DMS79 (cell line): Measurements from ENCODE around the gene ASB12.

Experiments
- DNase-seq: peaks from one replicate; lab custom pipeline; 2025; lab: John Stamatoyannopoulos, UW

The ASB12 gene

DNA sequence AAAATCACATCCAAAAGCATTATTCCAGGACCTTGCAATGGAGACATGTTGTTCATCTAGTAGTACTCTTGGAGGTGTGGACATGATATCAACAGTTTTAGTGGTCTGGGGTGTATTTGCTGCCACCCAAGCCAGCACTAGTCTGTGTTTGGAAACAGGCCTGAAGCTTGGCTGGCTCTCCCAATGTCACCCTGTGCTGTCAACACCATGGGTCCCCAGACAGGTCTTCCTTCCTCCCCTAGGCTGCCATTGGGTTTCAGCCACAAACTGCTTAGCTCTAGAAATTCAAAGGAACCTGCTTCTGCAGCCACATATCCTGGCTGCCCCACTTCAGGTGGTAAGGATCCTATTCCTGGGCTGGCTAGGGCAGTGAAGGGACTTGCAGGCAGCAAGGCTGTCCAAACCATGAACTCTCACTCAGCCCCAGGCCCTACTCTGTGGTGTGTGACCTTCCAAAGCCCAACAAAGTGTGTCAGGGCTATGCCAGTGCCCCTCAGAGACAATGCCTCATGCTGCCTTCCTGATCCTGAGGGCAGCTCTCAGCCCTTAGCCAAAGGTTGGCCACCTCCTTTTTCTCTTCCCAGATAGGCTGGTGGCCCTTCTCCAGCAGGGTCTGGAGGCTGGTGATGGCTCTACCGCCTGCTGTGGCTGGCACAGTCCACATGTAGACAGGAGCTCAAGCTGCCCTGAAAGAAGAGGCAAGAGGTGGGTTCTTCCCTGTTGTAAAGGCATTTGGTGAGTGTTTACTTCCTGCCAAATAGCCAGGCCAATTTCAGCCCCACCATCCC, 43.2 kb downstream of the ASB12 start:
- no peak for DNase-seq

DNA sequence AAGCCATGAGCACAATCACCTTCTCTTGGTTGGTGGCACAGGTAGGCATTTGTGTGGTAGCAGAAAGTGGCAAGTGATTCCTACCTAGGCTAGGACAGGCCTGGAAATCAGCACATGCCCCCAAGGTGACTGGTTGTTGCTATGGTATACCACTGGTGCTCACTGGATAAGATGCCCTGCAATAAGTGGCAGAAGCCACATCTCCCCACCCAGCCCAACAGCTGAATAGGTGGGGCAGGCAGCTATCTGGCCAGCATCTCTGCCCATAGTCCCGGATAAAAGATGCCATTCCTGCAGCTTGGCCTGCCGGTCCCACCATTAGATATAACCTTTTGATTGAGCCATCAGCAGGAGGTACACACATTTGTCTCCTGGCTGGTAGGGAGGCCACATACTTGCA, 46.0 kb downstream of the ASB12 start:
- no peak for DNase-seq

DNA sequence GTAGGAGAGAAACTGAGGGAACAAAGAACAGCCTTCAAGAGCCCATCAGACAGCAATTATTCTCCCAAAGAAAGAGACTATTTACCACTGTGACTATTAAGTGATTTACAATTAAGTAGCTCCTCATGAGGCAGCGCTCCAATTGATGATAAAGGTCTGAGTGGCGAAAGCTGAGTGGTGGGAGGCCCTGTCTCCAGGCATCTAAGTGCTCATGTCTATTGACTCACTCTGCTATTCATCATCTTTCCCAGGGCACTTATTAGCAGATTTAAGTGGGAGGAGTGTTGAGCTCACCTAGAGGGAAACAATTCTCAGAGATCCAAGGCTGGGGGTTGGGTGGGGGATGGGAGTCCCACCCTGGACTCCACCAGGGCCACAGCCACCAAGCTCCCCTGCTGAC, 48.2 kb downstream of the ASB12 start:
- DNase-seq, result peak; percentile 13

DNA sequence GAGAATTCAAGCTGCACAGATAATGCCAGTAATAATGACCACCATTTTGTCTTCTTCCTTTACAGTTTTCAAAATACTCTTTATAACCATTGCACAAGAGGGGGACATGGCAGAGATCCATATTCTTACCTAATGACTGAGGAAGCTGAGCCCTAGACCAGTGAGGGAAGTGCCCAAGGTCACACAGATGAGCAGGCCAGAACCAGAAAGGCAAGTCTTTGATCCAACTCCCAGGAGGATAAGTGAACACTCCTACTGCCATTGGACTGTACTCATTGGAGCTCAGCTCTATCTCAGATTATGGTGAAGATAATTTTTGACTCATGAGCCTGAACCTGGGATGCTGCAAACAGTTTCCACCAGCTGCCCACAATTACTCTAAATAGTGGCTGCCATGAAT, 53.5 kb downstream of the ASB12 start:
- no peak for DNase-seq
